Stimulated activated CD4-positive, alpha-beta T cell treated with anti-CD3 and anti-CD28 coated beads, Interleukin-4, amount 100 ng/mL, for 48 hours (primary cell): ENCODE measurements around the gene ECHS1.
"Not testable (repeated sequence)": the region's sequence is repeated elsewhere in the genome, so short reads cannot be mapped to it uniquely, and the experiment has no call there.

ENCODE experiments used
- DNase-seq, 2 donors: peaks; one replicate each; pipeline ENCODE4 v3.0.0-alpha.2; 2020; ENCODE audit warnings: low read depth in 2 of 2

ECHS1 gene

DNA sequence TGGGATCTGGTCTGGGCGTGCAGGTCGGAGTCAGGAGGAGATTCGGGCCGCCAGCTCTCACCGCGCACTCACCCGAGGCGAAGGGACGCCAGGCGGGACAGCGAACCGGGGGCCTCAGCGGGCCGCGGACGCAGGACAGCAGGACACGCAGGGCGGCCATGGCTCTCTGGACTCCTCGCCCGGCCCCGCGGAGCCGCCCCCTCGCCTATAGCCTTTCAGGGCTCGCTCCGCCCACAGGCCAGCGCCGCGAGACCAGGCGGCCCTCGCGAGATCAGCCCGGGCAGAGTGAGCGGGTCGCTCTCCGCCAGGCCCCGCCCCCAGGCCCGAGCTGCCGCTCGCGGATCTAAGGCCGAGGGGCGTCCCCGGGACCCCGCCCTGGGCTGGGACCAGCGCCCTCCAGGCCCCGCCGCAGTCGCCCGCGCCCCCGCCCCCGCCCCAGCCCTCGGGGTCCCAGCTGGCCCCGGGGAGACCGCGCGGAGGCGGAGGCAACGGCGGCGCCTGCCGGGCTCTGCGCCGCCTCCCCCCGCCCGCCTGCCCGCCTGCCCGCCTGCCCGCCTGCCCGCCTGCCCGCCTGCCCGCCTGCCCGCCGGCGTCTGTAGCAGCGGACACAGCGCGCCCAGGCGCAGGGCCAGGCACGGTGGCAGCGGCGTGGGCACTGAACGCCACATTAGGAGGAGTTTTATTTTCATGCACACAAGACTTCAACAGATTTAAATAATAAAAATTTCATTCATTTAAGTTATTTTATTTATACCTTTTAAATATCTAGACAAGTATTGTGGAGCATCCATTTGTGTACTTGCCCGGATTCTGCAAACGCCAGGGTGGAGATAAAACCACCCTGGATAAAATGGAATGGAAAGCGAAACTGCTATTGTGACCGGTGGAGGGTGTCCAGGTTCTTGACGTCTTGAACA is at the start of gene ECHS1:
Gene ECHS1, minus strand, starts transcription at position 181 of the 917 bp plus-strand sequence. Its CDS starts 21 bp downstream, at position 160.
- peak; percentile 93 to 95 for DNase-seq

- DNase-seq, result no peak
Observed at GRCh38 chr10:133422223-133422806, 49.2 kb upstream of the ECHS1 start.

- no peak for DNase-seq
Observed at GRCh38 chr10:133421336-133422222, 48.4 kb upstream of the ECHS1 start.

- DNase-seq, result no peak
Observed at GRCh38 chr10:133420579-133420978, 47.4 kb upstream of the ECHS1 start.

- DNase-seq, result no peak
Observed at GRCh38 chr10:133420028-133420427, 46.9 kb upstream of the ECHS1 start.

GRCh38 chr10:133419211-133419950 is 46.2 kb upstream of the ECHS1 start:
- DNase-seq, result no peak

- DNase-seq, result no peak
Observed at GRCh38 chr10:133418289-133418993, 45.3 kb upstream of the ECHS1 start.

DNA sequence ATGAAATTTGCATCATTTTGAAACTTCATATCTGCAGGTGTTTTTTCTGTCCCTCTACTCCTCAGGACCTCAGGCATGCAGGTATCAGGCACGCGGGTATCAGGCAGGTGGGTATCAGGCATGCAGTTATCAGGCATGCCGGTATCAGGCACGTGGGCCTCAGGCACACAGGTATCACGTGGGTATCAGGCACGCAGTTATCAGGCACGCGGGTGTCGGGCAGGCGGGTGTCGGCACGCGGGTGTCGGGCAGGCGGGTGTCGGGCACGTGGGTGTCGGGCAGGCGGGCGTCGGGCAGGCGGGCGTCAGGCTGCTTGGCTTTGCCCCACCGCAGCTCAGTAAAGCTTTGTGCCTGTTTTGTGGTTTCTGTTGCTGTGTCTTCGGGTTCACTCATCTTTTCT is 42.6 kb upstream of the ECHS1 start:
- no peak for DNase-seq

GRCh38 chr10:133414401-133414800 is 41.2 kb upstream of the ECHS1 start:
- DNase-seq, result not testable (repeated sequence)

GRCh38 chr10:133412381-133412711 is 39.2 kb upstream of the ECHS1 start:
- DNase-seq, result no peak

GRCh38 chr10:133411523-133412380 is 38.6 kb upstream of the ECHS1 start:
- no peak for DNase-seq

DNA sequence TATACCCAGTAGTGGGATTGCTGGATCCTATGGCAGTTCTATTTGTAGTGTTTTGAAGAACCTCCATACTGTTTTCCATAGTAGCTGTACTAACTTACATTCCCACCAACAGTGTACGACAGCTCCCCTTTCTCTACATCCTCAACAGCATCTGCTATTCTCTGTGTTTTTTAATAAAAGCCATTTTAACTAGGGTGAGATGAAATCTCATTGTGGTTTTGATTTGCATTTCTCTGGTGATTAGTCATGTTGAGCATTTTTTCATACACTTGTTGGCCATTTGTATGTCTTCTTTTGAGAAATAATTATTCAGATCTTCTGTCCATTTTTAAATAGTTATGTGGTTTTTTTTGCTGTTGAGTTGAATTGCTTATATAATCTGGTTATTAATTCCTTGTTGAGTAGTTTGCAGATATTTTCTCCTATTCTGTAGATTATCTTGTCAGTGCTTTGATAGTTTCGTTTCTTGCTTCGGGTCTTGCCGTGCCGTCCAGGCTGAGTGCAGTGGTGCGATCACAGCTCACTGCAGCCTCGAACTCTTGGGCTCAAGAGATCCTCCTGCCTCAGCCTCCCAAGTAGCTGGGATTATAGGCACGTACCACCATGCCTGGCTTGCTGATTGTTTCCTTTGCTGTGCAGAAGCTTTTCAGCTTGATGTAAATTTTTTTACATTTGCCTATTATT is 32.8 kb upstream of the ECHS1 start:
- DNase-seq, result no peak

- DNase-seq, result no peak
Observed at GRCh38 chr10:133405272-133405671, 32.1 kb upstream of the ECHS1 start.

DNA sequence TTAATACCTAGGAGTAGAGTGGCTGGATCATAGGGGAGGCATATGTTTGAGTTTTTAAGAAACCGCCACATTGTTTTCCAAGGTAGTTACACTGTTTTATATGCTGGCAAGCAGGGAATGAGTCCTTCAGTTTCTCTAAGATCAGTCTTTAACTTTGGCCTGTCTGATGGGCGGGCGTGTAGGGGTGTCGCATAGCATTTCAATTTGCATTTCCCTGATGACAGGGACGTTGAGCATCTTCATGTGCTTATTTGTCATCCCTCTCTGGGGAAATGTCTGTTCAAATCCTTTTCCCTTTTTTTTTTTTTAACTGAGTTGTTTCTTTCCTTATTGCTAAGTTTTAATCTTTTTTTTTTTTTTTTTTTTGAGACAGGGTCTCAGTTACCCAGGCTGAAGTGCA is 30.6 kb upstream of the ECHS1 start:
- no peak for DNase-seq

- DNase-seq, result no peak
Observed at GRCh38 chr10:133403359-133403758, 30.2 kb upstream of the ECHS1 start.

GRCh38 chr10:133401981-133402725 is 29.0 kb upstream of the ECHS1 start:
- DNase-seq, result no peak

DNA sequence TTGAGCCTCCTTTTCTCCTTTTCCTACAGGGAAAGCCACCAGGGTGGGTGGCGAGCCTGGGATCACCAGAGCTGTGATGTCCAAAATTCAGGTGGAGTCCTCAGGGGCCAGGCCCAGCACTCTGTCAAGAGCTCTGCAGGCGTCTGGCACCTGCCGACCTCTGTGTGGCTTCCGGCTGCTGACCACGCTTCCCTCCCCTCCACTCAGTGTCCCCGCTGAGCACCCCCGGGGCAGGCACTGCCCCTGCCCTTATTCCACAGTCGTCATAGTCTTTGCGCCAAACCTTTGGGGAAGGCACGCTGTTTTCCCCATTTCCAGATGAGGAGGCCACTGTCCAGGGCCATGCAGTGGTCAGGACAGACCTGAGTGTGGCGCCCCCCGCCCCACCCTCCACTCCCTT is 28.3 kb upstream of the ECHS1 start:
- DNase-seq, result no peak

DNA sequence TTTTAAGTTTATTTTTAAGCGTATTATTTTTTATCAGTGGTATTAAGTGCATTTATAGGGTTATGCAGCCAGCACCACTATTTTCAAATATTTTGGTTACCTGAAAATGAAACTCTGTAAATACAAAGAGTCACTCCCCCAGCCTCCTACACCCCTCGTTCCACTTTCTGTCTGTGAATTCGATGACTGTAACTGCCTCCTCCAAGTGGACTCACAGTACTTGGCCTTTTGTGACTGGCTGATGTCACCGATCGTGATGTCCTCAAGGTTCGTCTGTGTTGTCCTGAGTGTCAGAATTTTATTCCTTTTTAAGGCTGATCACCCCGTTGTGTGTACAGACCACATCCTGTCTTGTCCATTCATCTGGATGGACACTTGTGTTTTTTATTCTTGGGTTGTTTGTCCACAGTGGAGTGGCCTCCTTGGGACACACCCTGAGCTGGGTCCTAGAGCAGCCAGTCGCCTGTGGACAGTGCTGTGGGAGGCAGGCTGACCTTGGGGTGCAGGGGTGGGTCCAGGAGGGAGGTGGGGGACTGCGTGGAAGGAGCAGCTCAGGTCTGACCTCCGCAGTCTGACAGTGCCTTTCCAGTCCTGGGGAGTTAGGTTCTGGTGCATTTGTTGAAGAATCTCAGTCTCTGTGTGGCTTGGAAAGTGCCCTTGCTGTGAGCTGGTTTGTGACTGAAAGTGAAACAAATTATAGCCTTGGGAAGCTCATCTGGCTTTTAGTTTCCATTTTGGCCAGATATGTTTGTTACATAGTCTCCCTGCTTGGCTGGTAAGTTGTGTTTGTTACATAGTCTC is 27.7 kb upstream of the ECHS1 start:
- DNase-seq, result no peak
